Measurements from ENCODE around the gene MUS81.

The MUS81 gene

GRCh38 chr11:65894034-65894591 lies 33.9 kb downstream of the MUS81 start:
- peak overlapping the region; percentile 98 for H3K4me3 Mint-ChIP-seq
- intact Hi-C loops (cut with micrococcal nuclease): no loop called here
- H3K9me3 Mint-ChIP-seq: no peaks in the 10 kb centered on the region
- peak overlapping the region; percentile 99 for H3K27ac Mint-ChIP-seq
- peaks cover 68% of the 10 kb centered on the region for H3K4me1 Mint-ChIP-seq (ENCODE audit: low read depth)
- no peaks in the 10 kb centered on the region for H3K27me3 Mint-ChIP-seq
- peaks cover 27% of the 10 kb centered on the region for H3K36me3 Mint-ChIP-seq (ENCODE audit: low read depth)

GRCh38 chr11:65895482-65895981 lies 35.3 kb downstream of the MUS81 start:
- peaks cover 33% of the 10 kb centered on the region for H3K36me3 Mint-ChIP-seq (ENCODE audit: low read depth)
- H3K4me3 Mint-ChIP-seq: no peak overlapping the region
- peaks cover 60% of the 10 kb centered on the region for H3K4me1 Mint-ChIP-seq (ENCODE audit: low read depth)
- H3K9me3 Mint-ChIP-seq: no peaks in the 10 kb centered on the region
- H3K27ac Mint-ChIP-seq: peak overlapping the region; percentile 33
- intact Hi-C loops (cut with micrococcal nuclease): no loop called here
- H3K27me3 Mint-ChIP-seq: no peaks in the 10 kb centered on the region

- intact Hi-C loops (cut with micrococcal nuclease): no loop called here
- H3K4me3 Mint-ChIP-seq: no peak overlapping the region
- peaks cover 33% of the 10 kb centered on the region for H3K36me3 Mint-ChIP-seq (ENCODE audit: low read depth)
- no peaks in the 10 kb centered on the region for H3K27me3 Mint-ChIP-seq
- no peaks in the 10 kb centered on the region for H3K9me3 Mint-ChIP-seq
- peak overlapping the region; percentile 23 for H3K27ac Mint-ChIP-seq
- peaks cover 57% of the 10 kb centered on the region for H3K4me1 Mint-ChIP-seq (ENCODE audit: low read depth)
Observed at GRCh38 chr11:65896034-65896999, 36.1 kb downstream of the MUS81 start.

GRCh38 chr11:65897020-65897471 lies 36.8 kb downstream of the MUS81 start:
- Mint-ChIP-seq H3K4me3 (no peak overlapping the region), H3K27me3 (no peaks in the 10 kb centered on the region), H3K9me3 (no peaks in the 10 kb centered on the region), H3K27ac (no peak overlapping the region), H3K36me3 (ENCODE audit: low read depth) (peaks cover 30% of the 10 kb centered on the region), H3K4me1 (ENCODE audit: low read depth) (peaks cover 58% of the 10 kb centered on the region)
- intact Hi-C loops (cut with micrococcal nuclease): no loop called here

- peaks cover 21% of the 10 kb centered on the region for H3K36me3 Mint-ChIP-seq (ENCODE audit: low read depth)
- no peaks in the 10 kb centered on the region for H3K9me3 Mint-ChIP-seq
- peaks cover 13% of the 10 kb centered on the region for H3K27me3 Mint-ChIP-seq
- peaks cover 46% of the 10 kb centered on the region for H3K4me1 Mint-ChIP-seq (ENCODE audit: low read depth)
- peak overlapping the region; percentile 83 for H3K4me3 Mint-ChIP-seq
- intact Hi-C loops (cut with micrococcal nuclease): no loop called here
- peak overlapping the region; percentile 90 for H3K27ac Mint-ChIP-seq
Observed at GRCh38 chr11:65898656-65899355, 38.6 kb downstream of the MUS81 start.

- peak overlapping the region; percentile 90 for H3K27ac Mint-ChIP-seq
- peaks cover 38% of the 10 kb centered on the region for H3K4me1 Mint-ChIP-seq (ENCODE audit: low read depth)
- H3K4me3 Mint-ChIP-seq: peak overlapping the region; percentile 83
- no peaks in the 10 kb centered on the region for H3K9me3 Mint-ChIP-seq
- peaks cover 21% of the 10 kb centered on the region for H3K36me3 Mint-ChIP-seq (ENCODE audit: low read depth)
- intact Hi-C loops (cut with micrococcal nuclease): no loop called here
- H3K27me3 Mint-ChIP-seq: peaks cover 13% of the 10 kb centered on the region
Observed at GRCh38 chr11:65899356-65900124, 39.3 kb downstream of the MUS81 start.

GRCh38 chr11:65900125-65900898 lies 40.1 kb downstream of the MUS81 start, which contains the start of gene FOSL1:
TSS of gene FOSL1 (minus strand) at chr11:65900388. CDS start at chr11:65900339, 49 bp downstream.
- Mint-ChIP-seq H3K4me3 (peak within 1 kb of the TSS; percentile 83), H3K27me3 (peaks cover 14% of the 10 kb centered on the region), H3K36me3 (ENCODE audit: low read depth) (peaks cover 21% of the 10 kb centered on the region), H3K27ac (peak within 1 kb of the TSS; percentile 90), H3K9me3 (no peaks in the 10 kb centered on the region), H3K4me1 (ENCODE audit: low read depth) (peaks cover 34% of the 10 kb centered on the region)
- intact Hi-C loops (cut with micrococcal nuclease): no loop called here

GRCh38 chr11:65900899-65901180 lies 40.6 kb downstream of the MUS81 start:
- Mint-ChIP-seq H3K27me3 (peaks cover 14% of the 10 kb centered on the region), H3K4me3 (no peak overlapping the region)

GRCh38 chr11:65903068-65903481 lies 42.8 kb downstream of the MUS81 start:
- H3K9me3 Mint-ChIP-seq: no peaks in the 10 kb centered on the region
- peaks cover 16% of the 10 kb centered on the region for H3K27me3 Mint-ChIP-seq
- no peak overlapping the region for H3K27ac Mint-ChIP-seq
- no peak overlapping the region for H3K4me3 Mint-ChIP-seq
- intact Hi-C loops (cut with micrococcal nuclease): no loop called here
- peaks cover 19% of the 10 kb centered on the region for H3K4me1 Mint-ChIP-seq (ENCODE audit: low read depth)
- H3K36me3 Mint-ChIP-seq (ENCODE audit: low read depth): peaks cover 6% of the 10 kb centered on the region

More at GRCh38 chr11:65900899-65901180, 40.6 kb downstream of the MUS81 start:
- Mint-ChIP-seq H3K9me3 (no peaks in the 10 kb centered on the region), H3K27ac (peak overlapping the region; percentile 90), H3K4me1 (ENCODE audit: low read depth) (peaks cover 29% of the 10 kb centered on the region), H3K36me3 (ENCODE audit: low read depth) (peaks cover 16% of the 10 kb centered on the region)
- intact Hi-C loops (cut with micrococcal nuclease): no loop called here

- intact Hi-C loops (cut with micrococcal nuclease): no loop called here
- H3K4me1 Mint-ChIP-seq (ENCODE audit: low read depth): peaks cover 16% of the 10 kb centered on the region
- H3K9me3 Mint-ChIP-seq: no peaks in the 10 kb centered on the region
- peaks cover 17% of the 10 kb centered on the region for H3K27me3 Mint-ChIP-seq
- peaks cover 6% of the 10 kb centered on the region for H3K36me3 Mint-ChIP-seq (ENCODE audit: low read depth)
- H3K27ac Mint-ChIP-seq: no peak overlapping the region
- H3K4me3 Mint-ChIP-seq: no peak overlapping the region
Observed at GRCh38 chr11:65903715-65904114, 43.5 kb downstream of the MUS81 start.

GRCh38 chr11:65906602-65907001 lies 46.4 kb downstream of the MUS81 start:
- no peak overlapping the region for H3K27ac Mint-ChIP-seq
- intact Hi-C loops (cut with micrococcal nuclease): no loop called here

GRCh38 chr11:65907878-65908277 lies 47.6 kb downstream of the MUS81 start:
- Mint-ChIP-seq H3K36me3 (ENCODE audit: low read depth) (no peaks in the 10 kb centered on the region), H3K27me3 (peaks cover 18% of the 10 kb centered on the region)

More at GRCh38 chr11:65906602-65907001, 46.4 kb downstream of the MUS81 start:
- Mint-ChIP-seq H3K4me3 (no peak overlapping the region), H3K4me1 (ENCODE audit: low read depth) (peaks cover 11% of the 10 kb centered on the region), H3K27me3 (peaks cover 24% of the 10 kb centered on the region), H3K9me3 (no peaks in the 10 kb centered on the region), H3K36me3 (ENCODE audit: low read depth) (no peaks in the 10 kb centered on the region)

More at GRCh38 chr11:65907878-65908277, 47.6 kb downstream of the MUS81 start:
- H3K9me3 Mint-ChIP-seq: no peaks in the 10 kb centered on the region
- no peak overlapping the region for H3K27ac Mint-ChIP-seq
- intact Hi-C loops (cut with micrococcal nuclease): no loop called here
- H3K4me3 Mint-ChIP-seq: no peak overlapping the region
- peaks cover 9% of the 10 kb centered on the region for H3K4me1 Mint-ChIP-seq (ENCODE audit: low read depth)
